Superior temporal gyrus (tissue), 1 donor: ENCODE measurements around the gene C1orf232.

Source experiments
- DNase-seq: peaks from one replicate; pipeline ENCODE4 v3.0.0-alpha.2; 2016; ENCODE audit errors: extremely low spot score

C1orf232 gene

DNA sequence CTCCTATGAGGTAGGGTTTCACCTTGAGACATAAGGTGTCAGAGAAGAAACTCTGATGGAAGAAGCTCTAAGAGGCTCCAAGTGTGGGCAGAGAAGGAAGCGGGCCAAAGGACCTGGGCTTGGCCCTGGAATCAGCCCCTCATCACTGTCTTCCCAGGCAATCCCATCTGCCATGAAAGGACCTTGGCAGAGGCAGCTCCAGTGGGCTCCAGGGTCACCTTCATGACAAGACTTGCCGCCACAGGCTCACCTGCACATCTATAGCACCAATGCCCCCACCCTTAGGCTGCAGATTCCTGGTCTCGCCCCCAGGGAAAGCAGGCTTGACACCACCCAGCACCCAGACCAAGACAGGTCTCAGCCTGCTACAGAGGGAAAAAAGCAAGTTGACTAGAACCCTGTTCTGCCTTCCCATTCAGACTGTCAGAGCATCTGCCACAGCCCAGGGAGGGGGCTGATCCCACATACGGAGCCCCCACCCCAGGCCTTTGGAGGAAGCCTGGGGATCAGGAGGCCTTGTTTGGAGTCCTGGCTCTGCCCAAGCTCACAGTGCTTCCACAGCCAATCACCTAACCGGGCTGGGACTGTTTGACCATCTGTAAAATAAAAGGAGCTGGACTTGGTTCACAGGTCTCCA, 10.4 kb downstream of the C1orf232 start:
- no peak for DNase-seq

GRCh38 chr1:26156285-26157038, 12.3 kb downstream of the C1orf232 start:
- DNase-seq, result no peak

DNA sequence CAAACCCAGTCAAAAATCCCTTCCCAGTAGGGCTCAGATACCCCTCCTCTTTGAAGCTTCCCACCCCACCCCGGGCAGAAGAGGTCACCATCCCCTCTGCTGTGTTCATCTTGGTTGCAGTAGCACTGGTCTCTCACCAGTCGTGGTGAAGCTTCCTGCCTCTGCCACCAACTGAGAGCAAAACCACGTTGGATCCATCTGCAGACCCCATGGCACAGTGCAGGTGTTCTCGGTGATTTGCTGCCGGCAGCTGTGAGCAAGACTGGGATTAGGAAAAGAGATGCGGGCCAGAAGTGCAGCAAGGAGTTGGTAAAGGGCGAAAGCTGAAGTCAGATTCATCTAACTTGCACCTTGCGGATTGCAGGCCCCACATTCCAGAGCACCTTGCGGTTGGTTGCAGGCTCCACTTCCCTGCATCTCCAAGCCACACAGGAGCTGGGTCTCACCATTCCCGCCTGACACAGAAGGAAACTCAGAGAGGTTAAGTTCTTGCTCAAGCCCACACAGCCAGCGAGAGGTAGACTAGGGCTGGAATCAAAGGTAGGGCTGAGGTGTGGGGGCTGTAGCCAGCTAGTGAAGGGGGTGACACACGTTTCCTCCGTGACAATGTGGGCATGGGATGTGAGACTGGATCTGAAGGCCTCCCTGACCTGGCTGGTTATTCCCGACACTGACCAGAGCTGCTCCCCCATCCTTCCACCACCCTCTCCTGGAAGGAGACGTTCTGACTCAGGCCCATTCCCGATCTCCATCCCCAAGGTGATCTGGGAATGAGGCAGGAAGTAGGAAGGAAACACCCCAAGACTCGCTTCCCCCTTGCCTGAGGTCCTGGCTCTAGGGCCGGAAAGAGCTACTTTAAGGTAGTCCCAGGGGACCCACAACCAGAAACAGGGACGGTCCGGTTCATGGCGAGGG, 13.1 kb downstream of the C1orf232 start:
- no peak for DNase-seq

DNA sequence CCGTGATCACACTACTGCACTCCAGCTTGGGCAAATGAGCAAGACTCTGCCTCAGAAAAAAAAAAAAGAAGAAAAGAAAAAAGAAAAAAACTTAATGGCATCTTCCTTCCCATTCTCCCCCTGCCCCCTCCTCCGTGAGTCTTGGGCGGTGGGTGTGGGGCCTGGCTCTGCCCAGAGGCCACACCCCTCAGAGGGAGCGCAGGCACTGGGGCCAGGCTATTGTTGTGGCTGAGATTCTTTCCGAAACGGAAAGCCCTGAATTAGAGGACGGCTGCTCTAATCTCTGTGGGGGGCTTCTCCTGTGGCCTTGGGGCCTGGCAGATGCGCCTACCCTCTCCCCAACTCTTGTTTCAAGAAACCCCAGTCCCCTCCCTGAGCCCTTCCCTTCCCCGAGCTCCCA, 14.0 kb downstream of the C1orf232 start:
- DNase-seq, result no peak

- DNase-seq, result no peak
Observed at GRCh38 chr1:26153966-26154532, 14.7 kb downstream of the C1orf232 start.

DNA sequence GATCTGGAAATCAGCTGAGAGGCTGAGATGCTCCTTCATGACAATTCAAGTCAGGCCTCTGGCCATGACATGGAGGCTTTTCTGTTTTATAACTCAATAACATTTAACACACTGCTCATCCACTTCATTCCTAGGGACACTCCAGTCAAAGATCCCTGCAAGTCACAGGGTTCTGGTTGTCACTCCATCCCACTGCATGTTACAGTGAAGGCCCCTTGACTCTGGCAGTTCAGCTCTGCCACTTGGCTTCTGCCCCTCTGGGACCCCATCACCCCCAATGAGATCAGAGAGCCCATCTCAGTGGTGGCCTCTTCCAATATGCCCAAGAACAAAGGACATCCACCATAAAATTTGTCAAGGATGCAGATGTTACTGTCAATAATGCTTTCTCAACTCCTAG, 19.9 kb downstream of the C1orf232 start:
- DNase-seq, result no peak

DNA sequence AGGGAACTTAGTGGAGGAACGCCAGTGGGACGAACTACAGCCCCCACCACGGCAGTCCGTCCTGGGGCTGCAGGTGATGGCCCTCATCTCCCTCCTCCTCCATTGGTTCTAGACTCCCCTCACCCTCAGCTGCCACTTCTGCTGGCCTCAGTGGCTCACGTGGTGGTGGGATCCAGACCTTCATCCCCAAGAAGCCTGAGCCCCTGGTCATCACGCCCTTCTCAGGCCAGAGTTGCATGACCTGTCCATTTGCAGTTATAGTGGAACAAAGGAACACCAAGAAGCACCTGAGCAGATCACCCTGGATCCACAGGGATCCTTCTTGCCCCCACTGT, 22.8 kb downstream of the C1orf232 start:
- no peak for DNase-seq

GRCh38 chr1:26145041-26145959, 23.5 kb downstream of the C1orf232 start:
- peak; percentile 96 for DNase-seq

DNA sequence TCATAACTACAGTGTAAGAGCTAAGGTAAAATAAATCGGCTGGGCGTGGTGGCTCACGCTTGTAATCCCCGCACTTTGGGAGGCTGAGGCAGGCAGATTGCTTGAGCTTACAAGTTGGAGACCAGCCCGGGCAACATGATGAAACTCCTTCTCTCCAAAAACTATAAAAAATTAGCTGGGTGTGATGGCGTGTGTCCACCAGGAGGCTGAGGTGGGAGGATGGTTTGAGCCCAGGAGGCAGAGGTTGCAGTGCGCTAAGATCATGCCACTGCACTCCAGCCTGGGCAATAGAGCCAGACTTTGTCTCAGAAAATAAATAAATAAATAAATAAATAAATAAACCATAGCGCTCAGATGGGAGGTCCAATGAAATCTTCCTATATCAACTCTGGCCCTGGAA, 26.6 kb downstream of the C1orf232 start:
- no peak for DNase-seq

DNA sequence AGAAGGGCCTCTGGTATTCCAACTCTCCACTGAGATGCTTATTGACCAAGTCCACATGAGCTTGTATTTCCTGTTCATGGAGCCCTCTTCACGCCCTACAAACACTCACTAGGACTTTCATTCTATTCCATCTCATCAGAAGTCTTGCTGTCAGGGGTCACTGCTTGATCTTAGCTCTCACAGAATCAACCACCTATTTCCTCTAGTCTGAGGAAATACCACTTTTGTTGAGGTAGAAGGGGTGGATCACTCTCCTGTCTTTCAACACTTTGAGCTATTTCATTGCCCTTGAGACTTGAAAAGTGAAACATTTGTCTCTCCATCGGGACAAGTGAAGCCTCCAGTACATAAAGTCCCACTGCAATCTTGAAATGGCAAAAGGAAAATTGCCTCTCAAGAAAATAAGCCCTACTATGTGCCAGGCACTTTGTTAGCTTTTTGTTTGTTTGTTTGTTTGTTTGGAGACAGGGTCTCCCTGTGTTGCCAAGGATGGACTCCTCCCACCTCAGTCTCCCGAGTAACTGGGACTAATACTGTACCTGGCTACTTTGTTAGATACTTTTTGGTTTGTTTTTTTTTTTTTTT, 29.7 kb downstream of the C1orf232 start:
- no peak for DNase-seq

- no peak for DNase-seq
Observed at GRCh38 chr1:26134466-26134865, 34.3 kb downstream of the C1orf232 start.

DNA sequence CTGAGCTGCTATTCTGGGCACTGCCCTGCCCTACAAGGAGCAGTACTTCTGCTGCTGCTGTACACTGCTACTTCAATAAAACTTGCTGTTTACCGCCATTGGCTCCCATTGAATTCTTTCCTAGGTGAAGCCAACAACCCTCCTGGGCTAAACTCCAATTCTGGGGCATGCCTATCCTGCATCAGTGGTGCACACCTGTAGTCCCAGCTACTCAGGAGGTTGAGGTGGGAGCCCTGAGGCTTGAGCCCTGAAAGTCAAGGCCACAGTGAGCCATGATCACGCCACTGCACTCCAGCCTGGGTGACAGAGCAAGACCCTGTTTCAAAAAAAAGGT, 36.0 kb downstream of the C1orf232 start:
- no peak for DNase-seq

GRCh38 chr1:26132128-26132833, 36.5 kb downstream of the C1orf232 start:
- no peak for DNase-seq

DNA sequence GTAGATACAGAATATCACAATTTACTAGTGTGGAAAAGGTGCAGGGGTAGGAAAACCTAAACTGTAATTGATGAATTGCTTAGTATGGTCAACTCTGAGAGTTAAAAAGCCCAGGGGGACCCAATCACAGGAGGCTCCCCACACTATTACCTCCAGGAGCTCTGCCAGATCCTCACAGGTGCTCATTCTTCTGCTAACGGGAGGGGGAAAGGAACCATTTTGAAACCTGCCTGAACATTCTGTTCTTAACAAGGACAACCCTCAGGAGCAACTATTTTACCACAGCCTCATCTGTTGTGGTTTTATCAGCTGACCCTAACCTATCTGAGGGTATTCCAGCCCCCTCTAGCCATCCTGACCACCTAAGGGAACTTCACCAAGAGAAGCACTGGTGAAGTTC, 38.1 kb downstream of the C1orf232 start:
- DNase-seq, result no peak

DNA sequence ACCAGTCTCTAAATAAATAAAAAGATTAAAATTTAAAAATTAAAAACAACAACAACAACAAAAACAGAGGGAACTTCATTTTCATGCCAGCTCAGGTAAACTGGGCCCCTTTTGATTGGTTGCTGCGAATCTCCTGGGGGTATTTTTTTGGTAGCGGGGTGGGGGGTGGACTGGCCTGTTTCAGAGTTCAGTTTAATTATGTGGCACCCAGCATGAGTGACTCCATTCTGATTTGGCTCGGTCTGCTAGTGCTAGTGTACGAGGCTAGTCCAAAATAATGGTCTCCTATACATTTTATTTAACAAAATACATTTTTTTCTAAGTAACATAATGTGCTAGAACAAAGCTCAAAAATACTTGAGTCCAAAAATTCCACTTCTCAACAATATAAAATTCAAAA, 39.0 kb downstream of the C1orf232 start:
- DNase-seq, result no peak

GRCh38 chr1:26127235-26128163, 41.3 kb downstream of the C1orf232 start:
- DNase-seq, result no peak

DNA sequence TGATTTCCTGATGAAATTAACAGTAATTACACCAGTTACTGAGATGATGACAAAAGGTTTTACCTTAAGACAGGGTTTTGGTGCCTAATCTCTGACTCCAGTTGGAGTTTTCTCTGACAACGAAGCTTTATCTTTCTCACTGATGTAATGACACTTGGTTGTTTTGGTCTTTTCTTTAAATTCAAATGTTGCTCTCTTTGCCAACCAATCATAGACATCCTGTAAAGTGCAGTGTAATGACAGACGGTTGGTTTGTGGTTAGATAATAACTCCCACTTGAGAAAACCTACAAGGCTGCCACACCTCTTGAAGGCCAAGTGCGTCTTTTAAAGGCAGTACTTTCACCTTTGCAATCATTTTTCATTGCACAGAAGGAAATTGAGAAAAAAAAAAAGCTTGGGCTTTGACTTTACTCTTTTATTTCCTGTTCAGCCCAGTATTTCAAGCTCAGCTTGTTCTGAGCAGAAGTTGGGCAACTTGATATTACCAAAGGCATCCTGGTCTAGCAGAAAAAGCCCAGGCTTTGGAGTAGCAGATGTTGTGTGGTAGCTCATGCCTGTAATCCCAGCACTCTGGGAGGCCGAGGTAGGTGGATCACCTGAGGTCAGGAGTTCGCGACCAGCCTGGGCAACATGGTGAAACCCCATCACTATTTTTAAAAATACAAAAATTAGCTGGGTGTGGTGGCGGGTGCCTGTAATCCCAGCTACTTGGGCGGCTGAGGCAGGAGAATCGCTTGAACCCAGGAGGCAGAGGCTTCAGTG, 42.3 kb downstream of the C1orf232 start:
- no peak for DNase-seq

- no peak for DNase-seq
Observed at GRCh38 chr1:26125946-26126320, 42.8 kb downstream of the C1orf232 start.

DNA sequence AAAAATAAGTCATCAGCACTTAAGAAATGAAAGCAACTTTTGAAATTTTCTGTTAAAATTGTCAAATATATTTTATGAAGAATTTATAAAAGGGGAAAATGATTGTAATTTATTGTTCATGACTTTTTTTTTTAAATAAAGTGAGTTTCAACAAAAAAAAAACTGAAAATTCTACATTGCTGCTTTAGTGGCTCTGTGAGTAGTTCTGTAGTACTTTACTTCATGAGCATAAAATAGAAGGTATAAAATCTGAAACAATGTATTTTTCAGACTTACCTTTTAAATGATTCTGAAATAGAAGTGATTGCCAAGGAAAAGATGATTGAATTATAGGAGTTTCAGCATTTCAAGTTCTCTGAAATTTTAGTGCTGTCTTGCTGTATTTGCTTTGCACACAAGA, 43.4 kb downstream of the C1orf232 start:
- DNase-seq, result no peak
